IMR-90 (cell line): Measurements from ENCODE around the gene IARS2. TPM values are rescaled to one million over a fixed set of nuclear protein-coding genes. Genes with fewer than 3 reads are reported as not detected.

ENCODE experiments used
- ATAC-seq: fragments of 200-7000 bp; cut with Tn5 transposase; 2 replicates; pipeline ENCODE4 v1.9.1; 2020; ENCODE audit warnings: low read depth, mild to moderate bottlenecking, moderate library complexity
- BruUV-seq: library from RNA; stranded (reverse); fragments of 400-500 nt; replicated peaks from 2 replicates; lab custom pipeline; 2021; lab: Mats Ljungman, UMichigan
- CTCF ChIA-PET: fragments of 300-600 bp; formaldehyde crosslinking; extraction: SDS; loops from one replicate; lab custom pipeline; 2021; ENCODE audit warnings: antibody characterized with exemption; lab: Yijun Ruan, JAX
- POLR2A ChIA-PET: fragments of 300-600 bp; sonication (Branson Sonifier 250); formaldehyde crosslinking; loops from one replicate; lab custom pipeline; 2022; ENCODE audit warnings: antibody characterized with exemption; ENCODE audit not compliant: unreplicated experiment; lab: Charles Lee
- DNase-seq: peaks from one replicate; pipeline ENCODE4 v3.0.0; 2013
- H2AFZ ChIP-seq: replicated peaks from 2 replicates; pipeline ENCODE3; 2013; ENCODE audit warnings: low read length, mild to moderate bottlenecking; ENCODE audit not compliant: poor library complexity
- H2AK5ac ChIP-seq: 2 replicates; pipeline ENCODE4 v1.6.1; 2013; ENCODE audit warnings: low read depth, low read length, inconsistent platforms
- H2AK9ac ChIP-seq: replicated peaks from 2 replicates; pipeline ENCODE3; 2013; ENCODE audit warnings: mild to moderate bottlenecking, low read depth, low read length, moderate library complexity; ENCODE audit not compliant: poor library complexity
- H2BK120ac ChIP-seq: 2 replicates; pipeline ENCODE4 v1.6.1; 2013; ENCODE audit warnings: low read depth, low read length, inconsistent platforms
- H2BK15ac ChIP-seq: 3 replicates; pipeline ENCODE4 v1.6.1; 2013; ENCODE audit warnings: low read depth, low read length, inconsistent platforms
- H2BK20ac ChIP-seq: 2 replicates; pipeline ENCODE4 v1.6.1; 2013; ENCODE audit warnings: low read depth, mild to moderate bottlenecking, inconsistent platforms, low read length, moderate library complexity
- H2BK5ac ChIP-seq: 2 replicates; pipeline ENCODE4 v1.6.1; 2013; ENCODE audit warnings: mild to moderate bottlenecking, low read depth, low read length, inconsistent platforms; ENCODE audit not compliant: poor library complexity, severe bottlenecking
- H3K14ac ChIP-seq: replicated peaks from 2 replicates; pipeline ENCODE4 v1.6.1; 2013; ENCODE audit warnings: low read depth, low read length, inconsistent platforms
- H3K18ac ChIP-seq: 2 replicates; pipeline ENCODE4 v1.6.1; 2013; ENCODE audit warnings: low read depth, low read length, control low read depth
- H3K23ac ChIP-seq: 2 replicates; pipeline ENCODE4 v1.6.1; 2013; ENCODE audit warnings: low read depth, low read length, inconsistent platforms
- H3K27ac ChIP-seq: 2 replicates; pipeline ENCODE4 v1.5.1; 2013; ENCODE audit warnings: mild to moderate bottlenecking, control low read depth, low read length; ENCODE audit not compliant: insufficient read depth
- H3K27me3 ChIP-seq: 2 replicates; pipeline ENCODE4 v1.6.1; 2013; ENCODE audit warnings: low read length; ENCODE audit not compliant: control insufficient read depth, insufficient read depth
- H3K36me3 ChIP-seq: 2 replicates; pipeline ENCODE4 v1.6.1; 2013; ENCODE audit warnings: low read length, mixed read lengths; ENCODE audit not compliant: control insufficient read depth, insufficient read depth
- H3K4ac ChIP-seq: 2 replicates; pipeline ENCODE4 v1.6.1; 2013; ENCODE audit warnings: low read depth, low read length, inconsistent platforms
- H3K4me1 ChIP-seq: 2 replicates; pipeline ENCODE4 v1.6.1; 2013; ENCODE audit warnings: low read length, mixed read lengths; ENCODE audit not compliant: control insufficient read depth, insufficient read depth
- H3K4me2 ChIP-seq: 2 replicates; pipeline ENCODE4 v1.6.1; 2013; ENCODE audit warnings: low read depth, mild to moderate bottlenecking, control low read depth, low read length, moderate library complexity
- H3K4me3 ChIP-seq: 2 replicates; pipeline ENCODE4 v1.5.1; 2013; ENCODE audit warnings: low read depth, mild to moderate bottlenecking, control low read depth, low read length, moderate library complexity; ENCODE audit not compliant: insufficient read depth
- H3K56ac ChIP-seq: 2 replicates; pipeline ENCODE4 v1.6.1; 2013; ENCODE audit warnings: low read length, inconsistent platforms; ENCODE audit not compliant: insufficient read depth; ENCODE audit errors: extremely low read depth
- H3K79me1 ChIP-seq, 2 experiments: 2 replicates each; pipeline ENCODE4 v1.6.1; 2013; ENCODE audit warnings: low read length in 2 of 2, inconsistent platforms in 1 of 2, low read depth in 1 of 2
- H3K9ac ChIP-seq: 2 replicates; pipeline ENCODE4 v1.6.1; 2013; ENCODE audit warnings: low read depth, low read length, control low read depth
- H3K9me1 ChIP-seq: 2 replicates; pipeline ENCODE4 v1.6.1; 2013; ENCODE audit warnings: low read length, inconsistent platforms; ENCODE audit not compliant: insufficient read depth
- H3K9me3 ChIP-seq: 2 replicates; pipeline ENCODE4 v1.6.1; 2013; ENCODE audit warnings: low read length; ENCODE audit not compliant: control insufficient read depth, insufficient read depth
- H4K20me1 ChIP-seq: 2 replicates; pipeline ENCODE4 v1.6.1; 2013; ENCODE audit warnings: low read length, inconsistent platforms; ENCODE audit not compliant: insufficient read depth
- H4K5ac ChIP-seq: 2 replicates; pipeline ENCODE4 v1.6.1; 2013; ENCODE audit warnings: mild to moderate bottlenecking, low read depth, low read length, control low read depth
- H4K8ac ChIP-seq, 2 experiments: 2 replicates each; pipeline ENCODE4 v1.6.1; 2013; ENCODE audit warnings: low read depth in 2 of 2, low read length in 2 of 2, control low read depth in 1 of 2, inconsistent platforms in 1 of 2
- H4K91ac ChIP-seq: 2 replicates; pipeline ENCODE4 v1.6.1; 2013; ENCODE audit warnings: low read depth, low read length, inconsistent platforms; ENCODE audit not compliant: insufficient read depth
- CEBPB ChIP-seq: IDR thresholded peaks from 2 replicates; pipeline ENCODE4 v1.6.1; 2012; ENCODE audit warnings: low read depth, low read length, improper control_type of control experiment
- CTCF ChIP-seq: conservative IDR thresholded peaks from 2 replicates; pipeline ENCODE4 v1.5.1; 2012; ENCODE audit warnings: mild to moderate bottlenecking, low read depth, low read length, improper control_type of control experiment
- FOS ChIP-seq: fragments of 150-350 bp; IDR thresholded peaks from 2 replicates; pipeline ENCODE4 v1.6.1; 2016; ENCODE audit warnings: low read depth, low read length
- MAZ ChIP-seq: IDR thresholded peaks from 2 replicates; pipeline ENCODE4 v1.6.1; 2012; ENCODE audit warnings: low read depth, mild to moderate bottlenecking, low read length, improper control_type of control experiment, moderate library complexity, borderline replicate concordance
- NFE2L2 ChIP-seq: fragments of 150-350 bp; IDR thresholded peaks from 2 replicates; pipeline ENCODE4 v1.6.1; 2016; ENCODE audit warnings: low read depth, mild to moderate bottlenecking, low read length
- RCOR1 ChIP-seq: IDR thresholded peaks from 2 replicates; pipeline ENCODE4 v1.6.1; 2012; ENCODE audit warnings: mild to moderate bottlenecking, low read length, improper control_type of control experiment; ENCODE audit not compliant: insufficient replicate concordance
- SMC3 ChIP-seq: fragments of 150-350 bp; IDR thresholded peaks from 2 replicates; pipeline ENCODE4 v1.6.1; 2016; ENCODE audit warnings: low read depth, mild to moderate bottlenecking, antibody characterized with exemption, low read length, moderate library complexity
- dilution Hi-C: fragments of 300-500 bp; cut with HindIII; formaldehyde crosslinking; loops from one replicate; pipeline ENCODE4 v1.14.3; 2018; ENCODE audit warnings: low sequenced_read_pairs; ENCODE audit not compliant: unreplicated experiment
- in situ Hi-C: fragments of 300-500 bp; cut with MboI; formaldehyde crosslinking; loops from 3 replicates; pipeline ENCODE4 v1.14.3; 2019; ENCODE audit warnings: low sequenced_read_pairs, inconsistent platforms, mixed read lengths
- intact Hi-C: fragments of 100-400 bp; cut with micrococcal nuclease; formaldehyde crosslinking; loops from 2 replicates; pipeline ENCODE4 v1.10.0; 2022
- microRNA-seq, 2 experiments: library from miRNA; stranded (forward) in 1 of 2; unstranded in 1 of 2; fragments of 10-50 nt in 1 of 2; fragments of <30 nt in 1 of 2; gene quantifications in 1 of 2; microRNA quantifications in 1 of 2; one replicate each; pipeline versions ENCODE3 to v1.1.0; 2013 to 2020; ENCODE audit not compliant: insufficient read depth in 1 of 2, insufficient read length in 1 of 2, unreplicated experiment in 1 of 2
- polyA plus RNA-seq, 3 experiments: library from polyadenylated mRNA; depleted of rRNA; stranded (reverse); fragments of >200 nt; gene quantifications; 2 replicates each; pipeline ENCODE4 v1.2.3, GENCODE V29; 2012; ENCODE audit warnings: low replicate concordance in 1 of 3
- small RNA-seq, 5 experiments: library from RNA; depleted of rRNA; stranded (forward); fragments of <200 nt; gene quantifications; one replicate each; pipeline ENCODE3, GENCODE V24; 2012
- total RNA-seq: library from RNA; depleted of rRNA; stranded (reverse); fragments of >200 nt; gene quantifications from 2 replicates; pipeline ENCODE4 v1.2.3, GENCODE V29; 2012; rRNA removed

The IARS2 gene
- total and polyA plus RNA-seq, 2 of the 4 experiments (the other 2 are of a cell fraction) = 34.8 to 77.4 TPM

GRCh38 chr1:220195701-220196100 lies 101.8 kb downstream of the IARS2 start:
- Histone ChIP-seq H3K4me1 (peaks cover 5% of the 10 kb centered on the region; the same call in 1 of the 2 replicates), H2BK20ac (no peak overlapping the region), H3K56ac (no peak overlapping the region), H3K14ac (no peak overlapping the region), H3K79me1 (no peaks in the 10 kb centered on the region; a peak in 1 of 4 replicates), H3K9me3 (no peaks in the 10 kb centered on the region), H2AK5ac (no peak overlapping the region), H4K91ac (no peak overlapping the region), H2BK5ac (no peak overlapping the region), H2AFZ (no peak overlapping the region), H3K4ac (no peak overlapping the region), H3K18ac (no peak overlapping the region), H2BK120ac (no peak overlapping the region), H4K8ac (no peak overlapping the region), H4K5ac (no peak overlapping the region), H2AK9ac (no peak overlapping the region), H3K4me3 (no peak overlapping the region), H3K9me1 (no peaks in the 10 kb centered on the region), H3K9ac (no peak overlapping the region), H3K27me3 (no peaks in the 10 kb centered on the region), H3K4me2 (no peak overlapping the region), H3K23ac (no peak overlapping the region), H2BK15ac (no peak overlapping the region), H4K20me1 (no peaks in the 10 kb centered on the region), H3K27ac (no peak overlapping the region), H3K36me3 (peaks cover 14% of the 10 kb centered on the region)
- ATAC-seq (no peak), DNase-seq (no peak)
- ChIA-PET POLR2A (no interaction called here), CTCF (interaction anchor here (0.6 to 1.7 kb wide), 3 partner anchors 9 to 77 kb away, joined by 3 to 5 read pairs (median 3); partner anchors contain the start of gene RAB3GAP2)
- TF ChIP-seq RCOR1 = no peak
- no peak for TF ChIP-seq SMC3
- no peak for TF ChIP-seq FOS
- TF ChIP-seq CEBPB = no peak
- no peak for TF ChIP-seq NFE2L2
- no peak for TF ChIP-seq CTCF
- TF ChIP-seq MAZ = no peak
- in situ Hi-C loops = no loop called here
- dilution Hi-C loops = no loop called here
- intact Hi-C loops = no loop called here
- BruUV-seq = no TSS peak

Small RNAs within 50 kb of the gene (microRNA-seq; reads per million reads assigned to microRNA genes)
- 1.0 to 1.5 reads per million in 2 experiments for gene MIR194-1
- 1.8 to 49.6 reads per million in 2 experiments for gene MIR215

Small RNAs within 50 kb of the gene (small RNA-seq; reads per million reads assigned to genes)
- gene MIR194-1 (0 to 3.1 (median 0.15) reads per million in 5 experiments), gene MIR215 (0 to 1.7 (median 0.42) reads per million in 5 experiments)

Other genes starting within 250 kb of the IARS2 start
- not detected in 2 replicates for gene SLC30A10, start 165.6 kb upstream of the IARS2 start, total RNA-seq
- gene SLC30A10, start 165.6 kb upstream of the IARS2 start, polyA plus RNA-seq (2012; rRNA removed) = not detected in 2 replicates
- gene EPRS1, start 47.6 kb upstream of the IARS2 start, total RNA-seq = 159 and 206 TPM in 2 replicates
- 48.0 and 48.9 TPM in 2 replicates for gene EPRS1, start 47.6 kb upstream of the IARS2 start, polyA plus RNA-seq (2012; rRNA removed)
- gene BPNT1, start 4.3 kb upstream of the IARS2 start, total RNA-seq = 31.9 and 38.2 TPM in 2 replicates
- 31.7 and 34.2 TPM in 2 replicates for gene BPNT1, start 4.3 kb upstream of the IARS2 start, polyA plus RNA-seq (2012; rRNA removed)
- 37.5 and 37.8 TPM in 2 replicates for gene RAB3GAP2, start 178.3 kb downstream of the IARS2 start, total RNA-seq
- gene RAB3GAP2, start 178.3 kb downstream of the IARS2 start, polyA plus RNA-seq (2012; rRNA removed) = 11.0 and 12.3 TPM in 2 replicates